GM12892 (cell line): ENCODE measurements around the gene GPSM3.

Source experiments
- POLR2A ChIP-seq: IDR thresholded peaks from 2 replicates; pipeline ENCODE4 v1.6.1; 2011; ENCODE audit warnings: low read depth, low read length, control low read depth
- POLR2AphosphoS5 ChIP-seq: IDR thresholded peaks from 2 replicates; pipeline ENCODE4 v1.6.1; 2011; ENCODE audit warnings: low read depth, low read length, control low read depth

GRCh38 chr6:32239462-32239861 is 47.0 kb upstream of the GPSM3 start:
- TF ChIP-seq POLR2A (no peak), POLR2AphosphoS5 (no peak)
